HG02943 (cell line): Measurements from ENCODE around the gene ACADL.
A peak's percentile ranks its signal among the peaks of the same experiment; 100 is the strongest.
"Not testable (repeated sequence)": the region's sequence is repeated elsewhere in the genome, so short reads cannot be mapped to it uniquely, and the experiment has no call there.

Source experiments
- ATAC-seq: cut with Tn5 transposase; IDR thresholded peaks from one replicate; pipeline ENCODE4 v1.9.1; 2021; ENCODE audit warnings: mild to moderate bottlenecking, low read depth, moderate library complexity; ENCODE audit not compliant: unreplicated experiment

The ACADL gene

DNA sequence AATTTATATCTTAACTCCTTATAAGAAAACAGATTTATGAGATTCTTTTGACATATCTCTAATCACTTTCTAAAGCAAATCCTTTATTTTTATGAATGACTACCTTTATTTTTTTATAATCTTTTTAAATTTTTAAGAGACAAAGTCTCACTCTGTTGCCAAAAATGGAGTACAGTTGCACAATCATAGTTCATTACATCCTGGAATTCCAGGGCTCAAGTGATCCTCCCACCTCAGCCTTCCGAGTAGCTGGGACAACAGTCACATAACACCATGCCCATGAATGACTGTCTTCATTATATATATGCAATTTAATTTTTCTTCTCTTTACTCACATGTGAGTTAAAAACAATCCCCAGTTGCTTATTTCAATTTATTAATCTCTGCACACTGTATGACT lies 21.7 kb downstream of the ACADL start:
- ATAC-seq = no peak

DNA sequence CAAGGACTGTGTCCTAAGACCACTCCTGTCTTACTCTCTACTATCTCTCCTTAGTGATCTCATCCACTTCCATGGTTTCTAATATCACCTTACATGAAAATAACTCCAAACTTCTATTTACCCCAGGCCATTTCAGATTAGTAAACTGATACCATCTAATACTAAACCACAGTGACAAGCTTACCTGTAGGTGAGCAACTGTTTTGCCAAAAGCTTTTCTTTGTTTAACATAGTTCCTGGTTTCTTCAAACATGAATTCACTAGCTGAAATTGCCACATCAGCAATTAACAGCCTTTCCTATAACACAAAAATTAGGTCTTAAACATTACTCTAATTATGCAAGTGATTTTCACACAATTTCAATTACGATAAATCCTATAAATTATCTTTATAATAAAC lies 22.1 kb downstream of the ACADL start:
- ATAC-seq = no peak

DNA sequence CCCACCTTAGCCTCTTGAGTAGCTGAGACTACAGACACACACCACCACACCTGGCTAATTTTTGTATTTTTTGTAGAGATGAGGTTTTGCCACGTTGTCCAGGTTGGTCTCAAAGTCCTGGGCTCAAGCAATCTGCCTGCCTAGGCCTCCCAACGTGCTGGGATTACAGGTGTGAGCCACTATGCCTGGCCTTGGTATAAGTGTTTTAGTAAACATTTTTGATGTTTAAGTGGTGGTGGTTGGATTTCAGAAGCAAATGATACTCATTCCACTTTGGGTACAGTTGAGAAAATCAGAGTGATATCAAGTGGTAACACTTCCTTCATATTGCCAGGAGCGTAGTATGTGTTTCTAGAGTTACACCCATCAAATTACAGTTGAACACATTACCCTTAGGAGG lies 25.4 kb downstream of the ACADL start:
- ATAC-seq = no peak

DNA sequence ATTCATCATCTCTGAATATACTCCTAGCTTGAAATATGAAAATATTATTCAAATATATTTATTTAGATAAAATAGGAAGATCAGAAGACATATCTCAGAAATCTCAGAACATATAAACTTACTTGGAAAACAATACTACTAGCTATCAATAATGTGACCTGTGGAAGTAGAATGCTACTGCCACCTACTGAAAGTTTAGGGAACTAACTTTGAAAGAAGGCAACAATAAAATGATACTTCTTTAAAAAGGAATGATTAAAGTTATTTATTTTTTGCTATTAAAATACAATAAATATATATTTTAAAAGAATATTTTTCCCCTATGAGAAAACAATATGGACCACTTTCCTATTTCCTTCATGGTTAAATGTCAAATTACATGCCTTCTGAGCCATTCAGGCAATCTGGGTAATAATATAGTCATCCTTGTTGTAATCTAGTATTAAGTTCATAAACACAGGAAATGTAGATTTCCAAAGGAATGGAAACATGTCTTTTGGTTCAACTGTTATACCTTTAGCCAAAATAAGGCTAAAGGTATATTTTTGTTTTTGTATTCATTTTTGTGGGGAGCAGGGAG lies 26.0 kb downstream of the ACADL start:
- ATAC-seq = no peak

DNA sequence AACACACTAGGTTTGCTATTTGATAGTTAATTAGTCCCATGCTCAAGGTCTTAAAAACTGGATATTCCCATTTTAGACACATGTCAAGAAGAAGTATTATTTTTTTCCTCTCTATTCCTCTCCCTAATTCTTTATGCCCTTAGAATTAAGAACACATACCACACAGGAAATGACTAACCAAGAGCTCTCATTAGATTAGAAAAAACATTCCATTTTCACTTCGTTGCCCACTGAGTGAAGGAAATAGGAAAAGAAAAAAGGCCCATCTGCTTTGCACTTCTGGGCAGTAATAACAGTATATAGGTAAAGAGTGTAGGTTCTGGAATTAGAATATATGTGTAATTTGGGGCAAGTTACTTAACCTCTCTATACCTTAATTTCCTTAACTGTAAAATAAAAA lies 26.9 kb downstream of the ACADL start:
- no peak for ATAC-seq

DNA sequence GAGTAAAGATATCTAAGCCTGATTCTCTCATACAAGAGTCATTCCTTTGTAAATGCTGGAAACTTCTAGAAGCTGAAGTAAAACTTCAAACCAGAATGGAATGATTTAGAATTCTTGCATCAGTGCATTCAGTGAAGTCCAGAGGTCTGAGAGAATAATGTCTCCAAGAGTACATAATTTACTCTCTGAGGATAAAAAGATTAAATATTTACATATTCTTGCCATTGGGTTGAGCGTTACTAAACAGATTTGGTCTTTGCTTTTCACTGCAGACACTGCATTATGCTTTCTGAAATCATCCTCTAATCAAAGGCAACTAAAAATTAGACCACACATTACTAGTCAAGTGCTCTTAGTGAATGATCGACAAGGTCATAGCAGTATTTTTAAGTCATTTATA lies 27.5 kb downstream of the ACADL start:
- no peak for ATAC-seq

DNA sequence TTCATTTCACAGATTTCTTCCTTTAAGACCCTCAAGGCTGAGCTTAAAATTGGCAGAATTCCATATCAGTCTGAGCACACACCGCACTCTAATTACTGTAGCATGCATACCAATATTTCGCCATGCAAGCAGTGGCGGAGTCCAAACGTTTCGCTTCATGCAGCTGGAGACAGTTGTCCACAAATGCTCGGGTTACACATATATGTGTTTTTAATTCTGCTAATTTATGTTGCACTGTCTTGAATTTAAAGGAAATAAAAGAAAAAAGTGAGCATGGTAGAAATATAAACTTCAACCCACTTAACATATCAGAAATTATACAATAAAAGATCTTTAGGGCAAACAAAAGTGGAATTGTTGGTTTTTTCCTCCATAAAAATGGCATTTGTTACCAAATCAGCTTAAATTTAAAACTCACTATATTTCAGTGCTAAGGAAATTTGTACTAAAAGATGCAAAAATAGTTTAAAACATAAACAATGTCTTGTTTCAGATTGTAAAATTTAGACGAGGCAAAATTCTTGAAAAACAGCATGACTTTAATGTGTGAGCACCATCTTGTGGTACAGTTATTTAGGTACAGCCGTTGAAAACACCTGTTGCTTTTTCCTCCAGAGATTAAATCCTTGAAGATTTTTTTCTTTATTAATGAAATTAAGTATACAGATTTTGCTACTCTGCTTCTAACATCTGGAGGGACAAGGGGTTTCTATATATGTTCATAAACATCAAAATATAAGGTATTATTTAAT lies 30.0 kb downstream of the ACADL start:
- no peak for ATAC-seq

DNA sequence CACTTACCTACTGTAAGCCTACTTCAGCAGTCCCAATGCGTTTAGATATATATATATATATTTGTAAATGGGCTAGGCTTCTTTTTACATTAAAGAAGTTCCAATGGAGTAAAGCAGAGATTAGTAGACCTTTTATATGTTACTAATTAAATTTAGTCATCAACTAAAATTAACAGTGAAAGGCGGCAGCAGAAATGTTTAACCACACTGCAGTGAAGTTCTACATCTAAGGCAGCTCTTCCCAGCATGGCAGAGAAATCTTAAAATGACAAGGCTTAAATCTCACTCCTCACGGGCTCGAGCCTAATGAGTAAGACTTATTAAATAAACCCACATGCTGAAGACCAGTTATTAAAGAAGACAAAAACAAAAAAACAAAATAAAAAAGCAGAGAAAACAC lies 34.9 kb downstream of the ACADL start:
- ATAC-seq = peak; percentile 57

DNA sequence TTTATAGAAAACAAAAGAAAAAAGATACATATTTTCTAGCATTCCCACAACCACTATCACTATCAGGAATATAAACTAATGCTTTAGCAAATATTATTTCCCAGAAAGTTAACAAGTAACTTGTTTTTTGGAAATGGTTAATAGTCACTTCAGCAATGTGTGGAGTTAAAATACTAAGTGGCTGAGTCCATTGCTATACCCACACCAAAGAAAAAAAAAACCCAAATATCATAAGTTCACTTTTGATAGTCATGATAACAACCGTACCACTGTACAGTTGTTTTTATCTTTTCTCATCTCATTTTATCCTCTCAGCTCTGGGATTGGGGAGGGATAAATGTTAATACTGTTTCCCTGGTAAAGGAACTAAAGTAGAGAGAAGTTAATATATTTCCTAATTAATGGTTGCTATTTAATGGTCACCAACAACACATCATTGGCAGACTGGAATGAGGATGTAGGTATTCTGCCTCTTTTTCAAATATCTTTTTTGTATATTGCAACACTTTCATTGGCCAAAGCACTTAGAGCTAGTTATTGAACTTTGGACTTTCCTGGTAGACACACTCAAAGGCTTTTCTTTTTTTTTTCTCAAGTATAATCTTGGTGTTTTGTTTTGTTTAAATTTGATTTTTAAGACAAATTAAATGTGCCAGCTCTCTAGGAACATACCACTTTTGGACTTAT lies 35.7 kb downstream of the ACADL start:
- peak; percentile 63 for ATAC-seq

DNA sequence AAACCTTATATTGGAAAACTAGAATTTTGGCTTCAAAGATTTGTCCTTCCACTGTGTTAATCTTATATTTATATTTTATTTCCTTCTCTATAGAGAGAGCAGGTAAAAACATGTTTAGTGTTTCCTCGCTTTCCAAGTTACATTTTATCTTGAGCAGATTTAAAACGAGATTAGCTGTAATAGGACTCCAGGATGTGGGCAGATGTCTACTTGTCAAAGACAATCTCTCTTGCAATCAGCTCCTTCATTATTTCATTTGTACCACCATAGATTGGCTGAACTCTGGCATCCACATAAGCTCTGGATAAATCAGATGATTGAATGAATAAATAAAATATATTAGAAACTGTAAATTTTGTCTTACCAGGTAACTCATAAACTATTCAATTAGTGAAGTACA lies 36.5 kb downstream of the ACADL start:
- no peak for ATAC-seq

DNA sequence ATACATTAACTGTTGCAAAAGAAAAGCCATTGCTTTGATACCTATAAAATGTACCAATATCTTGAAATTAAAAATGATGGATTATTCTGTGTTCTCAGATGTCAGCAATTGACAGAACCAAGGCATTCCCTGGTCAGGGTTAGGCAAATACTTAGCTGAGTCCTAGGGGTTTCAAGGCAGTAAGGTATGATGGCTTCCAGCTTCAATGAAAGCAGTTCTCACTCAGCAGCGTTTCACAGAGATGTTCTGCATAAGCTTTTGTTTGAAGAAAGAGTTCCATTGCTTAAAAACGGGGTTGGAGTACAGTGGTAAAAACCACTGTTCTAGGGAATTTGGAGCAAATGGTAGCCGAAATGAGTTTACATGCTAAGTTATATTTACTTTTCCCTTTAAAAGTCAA lies 37.1 kb downstream of the ACADL start:
- no peak for ATAC-seq

DNA sequence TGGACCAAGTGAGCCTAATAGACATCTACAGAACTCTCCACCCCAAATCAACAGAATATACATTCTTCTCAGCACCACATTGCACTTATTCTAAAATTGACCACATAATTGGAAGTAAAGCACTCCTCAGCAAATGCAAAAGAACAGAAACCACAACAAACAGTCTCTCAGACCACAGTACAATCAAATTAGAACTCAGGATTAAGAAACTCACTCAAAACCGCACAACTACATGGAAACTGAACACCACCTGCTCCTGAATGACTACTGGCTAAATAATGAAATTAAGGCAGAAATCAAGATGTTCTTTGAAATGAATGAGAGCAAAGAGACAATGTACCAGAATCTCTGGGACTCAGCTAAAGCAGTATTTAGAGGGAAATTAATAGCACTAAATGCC lies 41.3 kb downstream of the ACADL start:
- not testable (repeated sequence) for ATAC-seq

DNA sequence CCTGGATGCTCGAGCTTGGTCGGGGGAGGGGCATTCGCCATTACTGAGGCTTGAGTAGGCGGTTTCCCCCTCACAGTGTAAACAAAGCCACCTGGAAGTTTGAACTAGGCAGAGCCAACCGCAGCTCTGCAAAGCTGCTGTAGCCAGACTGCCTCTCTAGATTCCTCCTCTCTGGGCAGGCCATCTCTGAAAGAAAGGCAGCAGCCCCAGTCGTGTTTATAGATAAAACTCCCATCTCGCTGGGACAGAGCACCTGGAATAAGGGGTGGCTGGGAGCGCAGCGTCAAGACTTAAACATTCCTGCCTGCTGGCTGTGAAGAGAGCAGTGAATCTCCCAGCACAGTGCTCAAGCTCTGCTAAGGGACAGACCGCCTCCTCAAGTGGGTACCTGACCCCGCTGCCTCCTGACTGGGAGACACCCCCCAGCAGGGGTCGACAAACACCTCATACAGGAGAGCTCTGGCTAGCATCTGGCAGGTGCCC lies 43.6 kb downstream of the ACADL start:
- not testable (repeated sequence) for ATAC-seq

DNA sequence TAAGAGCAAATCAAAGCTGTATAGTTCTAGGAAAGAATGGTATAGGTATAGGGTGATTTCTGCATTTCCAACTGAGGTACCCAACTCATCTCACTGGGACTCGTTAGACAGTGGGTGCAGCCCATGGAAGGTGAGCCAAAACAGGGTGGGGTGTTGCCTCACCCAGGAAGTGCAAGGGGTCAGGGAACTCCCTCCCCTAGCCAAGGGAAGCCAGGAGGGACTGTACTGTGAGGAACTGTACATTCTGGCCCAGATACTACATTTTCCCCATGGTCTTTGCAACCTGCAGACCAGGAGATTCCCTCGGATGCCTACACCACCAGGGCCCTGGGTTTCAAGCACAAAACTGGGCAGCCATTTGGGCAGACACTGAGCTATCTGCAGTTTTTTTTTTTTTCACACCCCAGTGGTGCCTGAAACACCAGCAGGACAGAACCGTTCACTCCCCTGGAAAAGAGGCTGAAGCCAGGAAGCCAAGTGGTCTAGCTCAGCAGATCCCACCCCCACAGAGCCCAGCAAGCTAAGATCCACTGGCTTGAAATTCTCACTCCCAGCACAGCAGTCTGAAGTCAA lies 44.1 kb downstream of the ACADL start:
- not testable (repeated sequence) for ATAC-seq

DNA sequence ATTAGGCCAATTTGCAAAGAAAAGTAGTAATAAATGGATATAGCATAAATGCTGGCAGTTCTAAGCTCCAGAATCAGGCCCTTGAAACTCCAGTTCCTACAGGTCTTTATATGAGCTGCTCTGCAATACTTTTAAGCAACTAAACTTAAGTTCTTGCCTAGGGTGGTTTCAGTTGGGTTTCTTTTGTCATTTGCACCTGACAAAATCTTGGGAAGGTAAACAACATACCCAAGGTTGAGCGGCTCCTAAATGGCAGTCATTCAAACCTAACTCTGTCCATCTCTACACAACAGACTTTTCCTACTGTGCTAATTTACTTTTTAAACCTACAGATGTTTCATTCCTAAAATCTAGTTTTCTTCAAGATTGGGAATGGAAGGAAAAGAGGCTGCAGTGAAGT lies 44.8 kb downstream of the ACADL start:
- ATAC-seq = no peak

DNA sequence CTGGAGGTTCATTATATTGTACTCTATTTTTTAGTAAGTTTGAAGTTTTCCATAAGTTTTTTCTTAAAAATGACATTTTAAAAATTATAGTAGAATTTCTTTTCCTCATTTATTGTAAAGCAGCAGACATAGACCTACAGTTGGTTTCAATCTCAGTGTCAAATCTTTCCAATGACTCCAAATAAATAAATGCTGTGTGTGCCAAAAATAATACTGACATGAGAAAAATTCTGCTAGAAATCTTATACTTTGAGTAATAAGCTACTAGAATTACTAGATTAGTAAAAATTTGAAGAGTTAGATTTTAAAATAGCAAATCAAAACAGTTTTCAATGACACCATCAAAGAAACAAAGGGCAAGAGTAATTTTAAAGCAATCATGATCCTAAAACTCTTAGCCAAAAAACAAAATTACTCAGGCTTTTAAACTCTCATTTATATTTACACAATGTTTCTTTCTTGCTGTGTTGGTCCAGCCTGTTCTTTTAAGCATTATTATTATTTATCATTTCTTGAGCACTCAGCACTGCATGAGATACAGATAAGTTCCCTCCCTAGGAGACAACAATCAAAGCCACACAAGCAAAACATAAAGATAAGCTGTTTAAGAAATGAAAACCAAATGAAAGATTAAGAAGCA lies 45.8 kb downstream of the ACADL start:
- no peak for ATAC-seq

DNA sequence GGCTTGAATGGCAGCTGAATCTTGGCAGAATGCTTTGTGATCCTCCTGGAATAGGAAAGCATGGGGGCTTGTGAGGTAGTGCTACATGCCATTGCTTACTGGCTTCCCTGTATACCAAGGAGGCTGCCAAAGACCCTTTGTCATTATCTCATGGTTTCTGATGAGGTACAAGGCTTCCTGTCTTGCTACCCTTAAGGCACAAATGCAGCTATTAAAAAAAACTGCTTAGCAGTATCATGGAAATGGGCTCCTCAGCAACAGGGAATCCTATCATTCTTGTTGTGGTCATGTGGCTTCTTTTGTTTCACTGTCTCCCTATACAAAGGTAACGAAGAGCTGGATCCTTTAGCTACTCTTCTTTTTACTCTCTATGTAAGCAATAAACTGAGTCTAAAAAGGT lies 47.5 kb downstream of the ACADL start:
- ATAC-seq = no peak

DNA sequence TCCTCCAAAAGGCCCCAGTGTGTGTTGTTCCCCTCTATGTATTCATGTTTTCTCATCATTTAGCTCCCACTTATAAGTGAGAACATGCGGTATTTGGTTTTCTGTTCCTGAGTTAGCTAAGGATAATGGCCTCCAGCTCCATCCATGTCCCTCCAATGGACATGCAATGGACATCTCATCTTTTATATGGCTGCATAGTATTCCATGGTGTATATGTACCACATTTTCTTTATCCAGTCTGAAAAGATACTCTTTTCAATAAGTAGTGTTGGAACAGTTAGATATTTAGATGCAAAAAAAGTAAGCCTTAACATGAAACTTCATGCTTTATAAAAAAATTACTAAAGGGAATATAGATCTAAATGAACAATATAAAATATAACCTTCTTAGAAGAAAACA lies 48.1 kb downstream of the ACADL start:
- not testable (repeated sequence) for ATAC-seq

DNA sequence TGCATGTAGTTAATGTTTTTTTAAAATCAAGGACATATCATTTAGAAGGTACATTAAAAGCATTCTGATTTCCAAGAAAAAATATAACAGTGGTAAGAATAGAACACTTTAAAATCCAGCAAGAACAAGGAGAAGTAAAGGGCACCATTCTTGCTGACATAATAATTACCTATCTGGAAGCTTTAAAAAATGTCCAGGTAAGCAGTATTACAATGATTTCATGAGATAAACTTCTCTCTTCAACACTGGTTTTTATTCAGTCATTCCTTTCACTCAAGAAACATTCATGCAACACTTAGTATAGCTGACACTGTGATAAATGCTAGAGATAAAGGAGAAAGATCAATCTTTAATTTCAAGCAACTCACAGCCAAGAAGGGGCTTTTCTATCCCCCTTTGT lies 51.2 kb downstream of the ACADL start:
- ATAC-seq = no peak

DNA sequence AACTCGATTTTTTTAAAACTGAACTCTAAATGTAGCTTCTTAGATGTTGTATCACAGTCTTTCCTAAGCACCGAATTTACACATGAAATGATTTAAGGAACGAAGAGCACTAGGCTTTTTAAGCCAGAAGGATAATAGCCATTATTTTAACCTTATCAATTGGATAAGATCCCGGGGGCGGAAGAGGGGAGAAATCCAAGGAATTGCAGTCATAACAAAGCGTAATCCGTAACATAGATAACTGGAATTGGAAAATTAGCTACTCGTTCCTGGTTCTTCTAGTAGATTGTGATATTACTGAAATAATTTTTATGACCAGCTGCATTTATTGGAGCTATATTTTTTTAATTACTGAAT lies 53.0 kb downstream of the ACADL start:
- no peak for ATAC-seq
